Psoas muscle (tissue), 8 donors: ENCODE data around the gene SREBF2. TPM values are rescaled to one million over a fixed set of nuclear protein-coding genes. Genes with fewer than 3 reads are reported as not detected.

Experiments used
- ATAC-seq, 4 donors: fragments of 200-7000 bp; cut with Tn5 transposase; one replicate each; pipeline ENCODE4 v1.9.1; 2020; ENCODE audit warnings: moderate library complexity in 3 of 4, mild to moderate bottlenecking in 2 of 4
- DNase-seq, 2 donors: peaks; one replicate each; pipeline ENCODE4 v3.0.0-alpha.2; 2020
- H3K27ac ChIP-seq: fragments of 200-600 bp; one replicate; pipeline ENCODE4 v1.8.0; 2022
- H3K27me3 ChIP-seq, 3 donors: fragments of 200-600 bp in 1 of 3; one replicate each; pipeline versions ENCODE4 v1.6.1 to v1.8.0; 2013 to 2022; ENCODE audit warnings: low read length in 2 of 3, mild to moderate bottlenecking in 2 of 3, moderate library complexity in 1 of 3; ENCODE audit not compliant: insufficient read depth in 3 of 3
- H3K36me3 ChIP-seq, 2 donors: fragments of 200-600 bp in 1 of 2; one replicate each; pipeline versions ENCODE4 v1.6.1 to v1.8.0; 2013 to 2022; ENCODE audit warnings: low read depth in 1 of 2, mild to moderate bottlenecking in 1 of 2, moderate library complexity in 1 of 2; ENCODE audit not compliant: insufficient read depth in 1 of 2
- H3K4me1 ChIP-seq: fragments of 200-600 bp; one replicate; pipeline ENCODE4 v1.8.0; 2022
- H3K4me3 ChIP-seq: fragments of 200-600 bp; one replicate; pipeline ENCODE4 v1.8.0; 2022; ENCODE audit warnings: mild to moderate bottlenecking
- H3K9me3 ChIP-seq: fragments of 200-600 bp; one replicate; pipeline ENCODE4 v1.8.0; 2022
- CTCF ChIP-seq: fragments of 200-600 bp; IDR thresholded peaks from one replicate; pipeline ENCODE4 v1.8.0; 2022; ENCODE audit warnings: antibody characterized with exemption
- WGBS, 3 donors: extraction: QIAGEN DNeasy Blood & Tissue Kit; methylation state at CpG; one replicate each; pipeline versions ENCODE4 v1.1.6 to v1.1.7; 2013; 5-methylcytosine and 5-hydroxymethylcytosine counted together
- intact Hi-C, 2 donors: fragments of 100-400 bp; cut with DNase I; formaldehyde crosslinking; loops; one replicate each; pipeline versions ENCODE4 v1.11.0 to v1.14.2; 2022
- polyA plus RNA-seq, 3 donors: library from polyadenylated mRNA; stranded (reverse); fragments of 200-250 nt; gene quantifications; one replicate each; pipeline ENCODE4 v1.2.3, GENCODE V29; 2013
- total RNA-seq, 4 donors: library from RNA; stranded (reverse); fragmentation: NEBNext Ultra II Directional in 2 of 4; extraction: Animal tissue kit (Norgen Biotek cat#: 25700) in 2 of 4; gene quantifications; one replicate each; pipeline versions ENCODE4 v1.2.1 to v1.2.4, GENCODE V29; 2021 to 2023
- donor health status: healthy with polysubstance abuse.
- donor health status: DM: no; HTN: no; CAD: no; lungs with moderate emphysema.
- donor health status: Bipolar disorder and iron deficiency.
- donor health status: healthy.
- donor health status: DM: yes; HTN: yes; CAD: no.
- donor health status: DM: no; HTN: no; CAD: no.
- donor health status: DM: no; HTN: no; CAD: no.
- donor health status: DM: yes; HTN: yes; CAD: no.

SREBF2 gene
- total and polyA plus RNA-seq, 7 donors = 21.0 to 47.0 (median 36.3) TPM

GRCh38 chr22:41844513-41844912 lies 11.6 kb downstream of the SREBF2 start:
- DNase-seq (no peak), ATAC-seq (peak in 1 of 4 donors; percentile 50)
- no peak overlapping the region for H3K27ac ChIP-seq
- 48 to 72% (median 49%) methylated on average over 3 of the region's 3 CpGs for WGBS, 3 donors
- no peak for TF ChIP-seq CTCF
- H3K27me3 ChIP-seq = no peaks in the 10 kb centered on the region
- intact Hi-C loops = no loop called here
- no peak overlapping the region for H3K4me3 ChIP-seq
- no peaks in the 10 kb centered on the region for H3K9me3 ChIP-seq
- H3K36me3 ChIP-seq = peaks cover 0 to 4% of the 10 kb centered on the region in 2 donors
- peaks cover 43% of the 10 kb centered on the region for H3K4me1 ChIP-seq

- Histone ChIP-seq H3K36me3 (peaks cover 0 to 5% of the 10 kb centered on the region in 2 donors), H3K27ac (no peak overlapping the region), H3K4me1 (peaks cover 40% of the 10 kb centered on the region), H3K4me3 (no peak overlapping the region), H3K9me3 (no peaks in the 10 kb centered on the region), H3K27me3 (no peaks in the 10 kb centered on the region)
- DNase-seq (no peak), ATAC-seq (no peak)
- no peak for TF ChIP-seq CTCF
- WGBS, 3 donors = 68 to 77% (median 71%) methylated on average over 4 of the region's 4 CpGs
- intact Hi-C loops = no loop called here
Observed at GRCh38 chr22:41845380-41846267, 12.7 kb downstream of the SREBF2 start.

GRCh38 chr22:41846268-41846987 lies 13.5 kb downstream of the SREBF2 start:
- no peak overlapping the region for H3K27ac ChIP-seq
- H3K36me3 ChIP-seq = peaks cover 0 to 9% of the 10 kb centered on the region in 2 donors
- H3K27me3 ChIP-seq = no peaks in the 10 kb centered on the region
- intact Hi-C loops = no loop called here
- H3K4me1 ChIP-seq = peaks cover 32% of the 10 kb centered on the region
- H3K9me3 ChIP-seq = no peaks in the 10 kb centered on the region
- TF ChIP-seq CTCF = no peak
- no peak for ATAC-seq
- WGBS, 3 donors = 66 to 73% (median 67%) methylated on average over 10 of the region's 10 CpGs
- no peak overlapping the region for H3K4me3 ChIP-seq
- DNase-seq = no peak

- H3K27ac ChIP-seq = no peak overlapping the region
Observed at GRCh38 chr22:41847300-41847699, 14.4 kb downstream of the SREBF2 start.

More at GRCh38 chr22:41847300-41847699, 14.4 kb downstream of the SREBF2 start:
- no peaks in the 10 kb centered on the region for H3K9me3 ChIP-seq
- H3K4me1 ChIP-seq = peaks cover 32% of the 10 kb centered on the region
- no peaks in the 10 kb centered on the region for H3K27me3 ChIP-seq
- WGBS, 3 donors = 28 to 71% (median 29%) methylated on average over 2 of the region's 2 CpGs
- DNase-seq (no peak), ATAC-seq (peak in 3 of 4 donors; percentile 65 to 72 (median 66))
- H3K36me3 ChIP-seq = peaks cover 0 to 10% of the 10 kb centered on the region in 2 donors
- intact Hi-C loops = no loop called here
- H3K4me3 ChIP-seq = no peak overlapping the region
- no peak for TF ChIP-seq CTCF
